ENCODE data around the gene SLC4A3. TPM values are rescaled to one million over a fixed set of nuclear protein-coding genes. Genes with fewer than 3 reads are reported as not detected.

Gene SLC4A3
- total and polyA plus RNA-seq, 2 of the 13 experiments (the other 11 are each of a cell fraction or from before 2014, with no cell fraction given), result 0.18 to 0.95 TPM

DNA sequence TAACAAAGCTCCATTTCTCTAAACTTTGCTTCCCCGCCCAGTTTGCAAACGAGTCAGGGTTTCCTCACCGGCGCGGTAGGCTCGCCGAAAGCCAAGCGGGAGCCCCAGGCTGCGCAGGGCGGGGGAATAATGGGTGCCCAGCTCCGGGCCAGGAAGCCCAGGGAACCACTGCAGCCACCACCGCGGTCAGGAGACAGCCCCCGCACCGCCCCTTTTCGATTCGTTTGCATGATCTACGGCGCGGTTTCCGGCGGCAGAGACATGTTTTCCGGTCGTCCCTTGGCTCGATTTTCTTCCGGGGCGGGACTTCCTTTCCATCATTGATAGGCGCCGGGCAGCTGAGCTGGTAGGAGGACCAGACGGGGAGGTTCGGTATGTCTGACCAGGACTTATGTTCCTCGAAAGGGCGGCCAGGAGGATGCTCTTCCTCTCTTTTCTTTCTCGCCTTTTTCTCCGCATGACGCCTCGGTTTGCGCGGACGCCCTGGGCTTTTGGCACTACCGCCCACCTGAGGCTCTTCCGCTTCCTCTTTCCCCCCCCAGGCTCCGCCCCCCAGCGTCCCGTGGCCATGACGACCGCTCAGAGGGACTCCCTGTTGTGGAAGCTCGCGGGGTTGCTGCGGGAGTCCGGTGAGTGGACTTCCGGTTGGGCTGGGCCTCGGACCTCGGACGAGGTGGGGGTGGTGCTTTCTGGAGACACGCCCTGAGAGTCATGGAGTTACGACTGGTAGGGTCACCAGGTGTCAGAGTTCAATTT is 29.7 kb upstream of the SLC4A3 start, which contains the start of gene STK11IP (continued):
- TF ChIP-seq ARHGAP35 (CRISPR knock-in tag; IDR thresholded peaks at IDR 0.05; ENCODE audit: borderline replicate concordance) (peak; percentile 23; the same call in 1 of the 2 replicates), ZNF160 (CRISPR knock-in tag; IDR thresholded peaks at IDR 0.05) (no peak; the same call in 1 of the 2 replicates), MEIS2 (CRISPR knock-in tag; IDR thresholded peaks at IDR 0.05) (peak; percentile 69; the same call in 1 of the 2 replicates), ZNF224 (CRISPR knock-in tag; IDR thresholded peaks at IDR 0.05) (no peak; the same call in 1 of the 2 replicates), HMG20B (CRISPR knock-in tag; conservative IDR thresholded peaks at IDR 0.05) (0 out of 2 replicates have a peak, but pooled peaks have one; percentile 44), ZNF17 (CRISPR knock-in tag; IDR thresholded peaks at IDR 0.05) (no peak), ZNF337 (CRISPR knock-in tag; IDR thresholded peaks at IDR 0.05; ENCODE audit: borderline replicate concordance, low read depth) (peak; percentile 58; the same call in 1 of the 2 replicates), CBX5 (CRISPR knock-in tag; IDR thresholded peaks at IDR 0.05; ENCODE audit: borderline replicate concordance) (peak; percentile 21; the same call in 1 of the 2 replicates), CHD2 (IDR thresholded peaks at IDR 0.05; ENCODE audit: low read depth, low read length) (peak; percentile 90), ZNF510 (CRISPR knock-in tag; IDR thresholded peaks at IDR 0.05; ENCODE audit: low read depth) (peak; percentile 91; the same call in 1 of the 2 replicates), MIXL1 (CRISPR knock-in tag; IDR thresholded peaks at IDR 0.05) (peak; percentile 17; the same call in 1 of the 2 replicates), YEATS4 (CRISPR knock-in tag; IDR thresholded peaks at IDR 0.05; ENCODE audit: borderline replicate concordance) (peak; percentile 80), SPEN (CRISPR knock-in tag; IDR thresholded peaks at IDR 0.05; ENCODE audit: low read depth) (peak; percentile 84), SATB2 (CRISPR knock-in tag; IDR thresholded peaks at IDR 0.05) (no peak), POLR2G (IDR thresholded peaks at IDR 0.05; ENCODE audit: low read depth, low read length) (peak; percentile 99), ZSCAN9 (CRISPR knock-in tag; IDR thresholded peaks at IDR 0.05; ENCODE audit: borderline replicate concordance) (peak; percentile 47), ZNF619 (CRISPR knock-in tag; IDR thresholded peaks at IDR 0.05) (peak; percentile 72; the same call in 1 of the 2 replicates), RBFOX2 (IDR thresholded peaks at IDR 0.05; ENCODE audit: low read depth, low read length) (peak; percentile 98), ZNF644 (CRISPR knock-in tag; IDR thresholded peaks at IDR 0.05; ENCODE audit: low read depth) (no peak), ZNF382 (CRISPR knock-in tag; IDR thresholded peaks at IDR 0.05; ENCODE audit: borderline replicate concordance) (no peak)
- TF ChIP-seq, protein P1, sequence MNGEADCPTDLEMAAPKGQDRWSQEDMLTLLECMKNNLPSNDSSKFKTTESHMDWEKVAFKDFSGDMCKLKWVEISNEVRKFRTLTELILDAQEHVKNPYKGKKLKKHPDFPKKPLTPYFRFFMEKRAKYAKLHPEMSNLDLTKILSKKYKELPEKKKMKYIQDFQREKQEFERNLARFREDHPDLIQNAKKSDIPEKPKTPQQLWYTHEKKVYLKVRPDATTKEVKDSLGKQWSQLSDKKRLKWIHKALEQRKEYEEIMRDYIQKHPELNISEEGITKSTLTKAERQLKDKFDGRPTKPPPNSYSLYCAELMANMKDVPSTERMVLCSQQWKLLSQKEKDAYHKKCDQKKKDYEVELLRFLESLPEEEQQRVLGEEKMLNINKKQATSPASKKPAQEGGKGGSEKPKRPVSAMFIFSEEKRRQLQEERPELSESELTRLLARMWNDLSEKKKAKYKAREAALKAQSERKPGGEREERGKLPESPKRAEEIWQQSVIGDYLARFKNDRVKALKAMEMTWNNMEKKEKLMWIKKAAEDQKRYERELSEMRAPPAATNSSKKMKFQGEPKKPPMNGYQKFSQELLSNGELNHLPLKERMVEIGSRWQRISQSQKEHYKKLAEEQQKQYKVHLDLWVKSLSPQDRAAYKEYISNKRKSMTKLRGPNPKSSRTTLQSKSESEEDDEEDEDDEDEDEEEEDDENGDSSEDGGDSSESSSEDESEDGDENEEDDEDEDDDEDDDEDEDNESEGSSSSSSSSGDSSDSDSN (CRISPR knock-in tag; IDR thresholded peaks at IDR 0.05), result peak; percentile 93
- TF ChIP-seq, protein P2, sequence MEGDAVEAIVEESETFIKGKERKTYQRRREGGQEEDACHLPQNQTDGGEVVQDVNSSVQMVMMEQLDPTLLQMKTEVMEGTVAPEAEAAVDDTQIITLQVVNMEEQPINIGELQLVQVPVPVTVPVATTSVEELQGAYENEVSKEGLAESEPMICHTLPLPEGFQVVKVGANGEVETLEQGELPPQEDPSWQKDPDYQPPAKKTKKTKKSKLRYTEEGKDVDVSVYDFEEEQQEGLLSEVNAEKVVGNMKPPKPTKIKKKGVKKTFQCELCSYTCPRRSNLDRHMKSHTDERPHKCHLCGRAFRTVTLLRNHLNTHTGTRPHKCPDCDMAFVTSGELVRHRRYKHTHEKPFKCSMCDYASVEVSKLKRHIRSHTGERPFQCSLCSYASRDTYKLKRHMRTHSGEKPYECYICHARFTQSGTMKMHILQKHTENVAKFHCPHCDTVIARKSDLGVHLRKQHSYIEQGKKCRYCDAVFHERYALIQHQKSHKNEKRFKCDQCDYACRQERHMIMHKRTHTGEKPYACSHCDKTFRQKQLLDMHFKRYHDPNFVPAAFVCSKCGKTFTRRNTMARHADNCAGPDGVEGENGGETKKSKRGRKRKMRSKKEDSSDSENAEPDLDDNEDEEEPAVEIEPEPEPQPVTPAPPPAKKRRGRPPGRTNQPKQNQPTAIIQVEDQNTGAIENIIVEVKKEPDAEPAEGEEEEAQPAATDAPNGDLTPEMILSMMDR (CRISPR knock-in tag; IDR thresholded peaks at IDR 0.05), result peak; percentile 27
- TF ChIP-seq, protein P3, sequence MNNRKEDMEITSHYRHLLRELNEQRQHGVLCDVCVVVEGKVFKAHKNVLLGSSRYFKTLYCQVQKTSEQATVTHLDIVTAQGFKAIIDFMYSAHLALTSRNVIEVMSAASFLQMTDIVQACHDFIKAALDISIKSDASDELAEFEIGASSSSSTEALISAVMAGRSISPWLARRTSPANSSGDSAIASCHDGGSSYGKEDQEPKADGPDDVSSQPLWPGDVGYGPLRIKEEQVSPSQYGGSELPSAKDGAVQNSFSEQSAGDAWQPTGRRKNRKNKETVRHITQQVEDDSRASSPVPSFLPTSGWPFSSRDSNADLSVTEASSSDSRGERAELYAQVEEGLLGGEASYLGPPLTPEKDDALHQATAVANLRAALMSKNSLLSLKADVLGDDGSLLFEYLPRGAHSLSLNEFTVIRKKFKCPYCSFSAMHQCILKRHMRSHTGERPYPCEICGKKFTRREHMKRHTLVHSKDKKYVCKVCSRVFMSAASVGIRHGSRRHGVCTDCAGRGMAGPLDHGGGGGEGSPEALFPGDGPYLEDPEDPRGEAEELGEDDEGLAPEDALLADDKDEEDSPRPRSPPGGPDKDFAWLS (CRISPR knock-in tag; IDR thresholded peaks at IDR 0.05; ENCODE audit: borderline replicate concordance), result no peak
